LNCaP clone FGC (cell line): ENCODE data around the gene CRELD2.

ENCODE experiments used
- DNase-seq: peaks from one replicate; pipeline ENCODE4 v3.0.0-alpha.2; 2011; ENCODE audit warnings: low read depth
- H3K4me3 ChIP-seq: 2 replicates; pipeline ENCODE4 v1.5.1; 2011; ENCODE audit warnings: mild to moderate bottlenecking, low read depth, low read length, control low read depth
- CTCF ChIP-seq: IDR thresholded peaks from 2 replicates; pipeline ENCODE4 v1.5.1; 2012; ENCODE audit warnings: mild to moderate bottlenecking; ENCODE audit not compliant: control insufficient read depth, insufficient read depth; ENCODE audit errors: extremely low read depth

The CRELD2 gene

GRCh38 chr22:49953680-49954344 is 35.4 kb downstream of the CRELD2 start:
- TF ChIP-seq CTCF = no peak
- DNase-seq = no peak
- H3K4me3 ChIP-seq = no peak overlapping the region

- H3K4me3 ChIP-seq = no peak overlapping the region
- TF ChIP-seq CTCF = no peak
- no peak for DNase-seq
Observed at GRCh38 chr22:49954354-49954753, 35.9 kb downstream of the CRELD2 start.

GRCh38 chr22:49954991-49955580 is 36.7 kb downstream of the CRELD2 start:
- DNase-seq = no peak
- H3K4me3 ChIP-seq = no peak overlapping the region
- TF ChIP-seq CTCF = no peak

- H3K4me3 ChIP-seq = no peak overlapping the region
- TF ChIP-seq CTCF = no peak
- DNase-seq = no peak
Observed at GRCh38 chr22:49955581-49956417, 37.4 kb downstream of the CRELD2 start.

- no peak for TF ChIP-seq CTCF
- DNase-seq = no peak
- no peak overlapping the region for H3K4me3 ChIP-seq
Observed at GRCh38 chr22:49956418-49956770, 38.0 kb downstream of the CRELD2 start.

- no peak overlapping the region for H3K4me3 ChIP-seq
- DNase-seq = no peak
- TF ChIP-seq CTCF = no peak
Observed at GRCh38 chr22:49956914-49957825, 38.7 kb downstream of the CRELD2 start.
